ENCODE results near the gene ERC2. TPM values are rescaled to one million over a fixed set of nuclear protein-coding genes. Genes with fewer than 3 reads are reported as not detected.

The ERC2 gene
- total and polyA plus RNA-seq, 2 donors (not counting 1 experiment from before 2014, with no cell fraction given): 0.14 to 0.17 TPM

DNA sequence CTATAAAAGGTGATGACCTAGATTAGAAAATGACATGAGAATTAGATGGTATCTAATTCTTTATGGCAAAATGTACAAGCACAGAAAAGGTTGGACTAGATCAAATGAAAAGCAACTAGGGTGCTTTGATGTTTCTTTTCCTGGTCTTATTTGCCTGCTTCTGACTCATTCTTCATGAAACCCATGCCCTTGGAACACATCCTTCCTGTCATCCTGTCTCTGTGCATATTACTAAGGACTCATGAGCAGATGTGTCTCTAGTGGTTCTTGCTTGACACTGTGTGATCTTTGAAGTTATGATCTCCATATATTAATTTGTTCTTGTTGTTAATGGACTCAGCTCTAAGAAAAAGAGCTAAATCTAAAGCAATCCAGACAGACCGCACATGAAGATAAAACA lies 314.0 kb downstream of the ERC2 start:
- H3K4me1 ChIP-seq (ENCODE audit: control insufficient read depth, extremely low read depth, insufficient read depth, low read length): peaks cover 2% of the 10 kb centered on the region
- H3K79me2 ChIP-seq (ENCODE audit: control insufficient read depth, insufficient read depth, low read length): no peaks in the 10 kb centered on the region
- H3K27ac ChIP-seq (ENCODE audit: insufficient read depth, low read length): no peak overlapping the region
- H3K4me2 ChIP-seq (ENCODE audit: extremely low read depth, insufficient read depth, low read length): no peak overlapping the region
- DNase-seq (ENCODE audit: low read depth in 2 of 2): no peak
- TF ChIP-seq, protein P1, sequence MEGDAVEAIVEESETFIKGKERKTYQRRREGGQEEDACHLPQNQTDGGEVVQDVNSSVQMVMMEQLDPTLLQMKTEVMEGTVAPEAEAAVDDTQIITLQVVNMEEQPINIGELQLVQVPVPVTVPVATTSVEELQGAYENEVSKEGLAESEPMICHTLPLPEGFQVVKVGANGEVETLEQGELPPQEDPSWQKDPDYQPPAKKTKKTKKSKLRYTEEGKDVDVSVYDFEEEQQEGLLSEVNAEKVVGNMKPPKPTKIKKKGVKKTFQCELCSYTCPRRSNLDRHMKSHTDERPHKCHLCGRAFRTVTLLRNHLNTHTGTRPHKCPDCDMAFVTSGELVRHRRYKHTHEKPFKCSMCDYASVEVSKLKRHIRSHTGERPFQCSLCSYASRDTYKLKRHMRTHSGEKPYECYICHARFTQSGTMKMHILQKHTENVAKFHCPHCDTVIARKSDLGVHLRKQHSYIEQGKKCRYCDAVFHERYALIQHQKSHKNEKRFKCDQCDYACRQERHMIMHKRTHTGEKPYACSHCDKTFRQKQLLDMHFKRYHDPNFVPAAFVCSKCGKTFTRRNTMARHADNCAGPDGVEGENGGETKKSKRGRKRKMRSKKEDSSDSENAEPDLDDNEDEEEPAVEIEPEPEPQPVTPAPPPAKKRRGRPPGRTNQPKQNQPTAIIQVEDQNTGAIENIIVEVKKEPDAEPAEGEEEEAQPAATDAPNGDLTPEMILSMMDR (conservative IDR thresholded peaks at IDR 0.05 in 1 of 2, IDR thresholded peaks at IDR 0.05 in 1 of 2; ENCODE audit: low read depth in 1 of 2, low read length in 2 of 2): no peak
- TF ChIP-seq EZH2 (IDR thresholded peaks at IDR 0.05; ENCODE audit: low read length, missing control alignments): no peak
- no peak overlapping the region for H3K9ac ChIP-seq (ENCODE audit: insufficient read depth, low read length)
- no peak overlapping the region for H2AFZ ChIP-seq (ENCODE audit: low read length)
- no peak overlapping the region for H3K4me3 ChIP-seq (replicated peaks in 1 of 4; ENCODE audit: control extremely low read depth in 1 of 4, insufficient read depth in 1 of 4, low read depth in 3 of 4, low read length in 4 of 4)
- H3K9me3 ChIP-seq (ENCODE audit: control insufficient read depth, insufficient read depth, low read depth, low read length): no peaks in the 10 kb centered on the region
- H4K20me1 ChIP-seq (ENCODE audit: control insufficient read depth, extremely low read depth, insufficient read depth, low read length): no peaks in the 10 kb centered on the region
- no peaks in the 10 kb centered on the region for H3K27me3 ChIP-seq (ENCODE audit: control insufficient read depth, insufficient read depth, low read length)
- H3K36me3 ChIP-seq (ENCODE audit: control insufficient read depth, insufficient read depth, low read length): no peaks in the 10 kb centered on the region

DNA sequence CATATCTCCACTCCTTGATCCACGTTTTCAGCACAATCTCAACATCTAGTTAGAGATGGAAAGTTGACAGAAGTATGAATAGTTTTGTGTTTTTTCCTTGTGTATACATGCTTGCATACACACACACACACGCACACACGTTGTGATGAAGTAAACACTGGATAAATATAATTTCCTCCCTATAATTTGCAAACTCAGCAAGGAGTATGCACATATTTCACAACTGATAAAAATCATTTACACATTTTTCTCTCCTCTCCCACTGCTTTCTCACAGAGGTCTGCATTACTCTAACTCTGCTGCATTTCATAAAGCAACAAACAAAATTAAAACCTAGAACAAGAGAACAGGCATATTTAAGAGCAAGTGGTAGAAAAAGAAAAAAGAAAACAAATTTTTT lies 320.9 kb downstream of the ERC2 start:
- Histone ChIP-seq H3K4me3 (replicated peaks in 1 of 4; ENCODE audit: control extremely low read depth in 1 of 4, insufficient read depth in 1 of 4, low read depth in 3 of 4, low read length in 4 of 4) (no peak overlapping the region), H3K79me2 (ENCODE audit: control insufficient read depth, insufficient read depth, low read length) (no peaks in the 10 kb centered on the region), H3K9me3 (ENCODE audit: control insufficient read depth, insufficient read depth, low read depth, low read length) (no peaks in the 10 kb centered on the region), H3K9ac (ENCODE audit: insufficient read depth, low read length) (no peak overlapping the region), H3K27ac (ENCODE audit: insufficient read depth, low read length) (no peak overlapping the region), H2AFZ (ENCODE audit: low read length) (no peak overlapping the region), H3K4me1 (ENCODE audit: control insufficient read depth, extremely low read depth, insufficient read depth, low read length) (no peaks in the 10 kb centered on the region), H3K4me2 (ENCODE audit: extremely low read depth, insufficient read depth, low read length) (no peak overlapping the region), H3K27me3 (ENCODE audit: control insufficient read depth, insufficient read depth, low read length) (no peaks in the 10 kb centered on the region), H4K20me1 (ENCODE audit: control insufficient read depth, extremely low read depth, insufficient read depth, low read length) (no peaks in the 10 kb centered on the region), H3K36me3 (ENCODE audit: control insufficient read depth, insufficient read depth, low read length) (no peaks in the 10 kb centered on the region)
- DNase-seq (ENCODE audit: low read depth in 2 of 2): no peak
- no peak for TF ChIP-seq EZH2 (IDR thresholded peaks at IDR 0.05; ENCODE audit: low read length, missing control alignments)
- TF ChIP-seq, protein P1 (conservative IDR thresholded peaks at IDR 0.05 in 1 of 2, IDR thresholded peaks at IDR 0.05 in 1 of 2; ENCODE audit: low read depth in 1 of 2, low read length in 2 of 2): no peak

DNA sequence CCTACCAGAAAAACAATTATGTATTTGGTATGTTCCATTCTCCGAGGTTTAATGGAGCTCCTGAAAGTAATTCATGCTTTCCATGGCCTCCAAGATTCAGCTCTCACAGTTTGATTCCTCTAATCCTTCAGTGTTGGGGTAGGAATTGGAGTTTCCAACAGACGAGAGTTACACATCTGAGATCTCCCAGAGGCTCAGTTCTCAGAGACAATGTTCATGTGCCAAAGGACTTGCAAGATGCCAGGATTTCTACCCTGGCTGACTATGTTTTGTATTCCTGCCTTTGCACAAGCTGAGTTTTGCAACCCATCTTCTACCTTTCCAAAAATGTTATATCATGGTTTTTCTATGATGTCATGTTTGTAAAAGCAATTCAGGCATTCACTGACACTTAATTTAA lies 322.9 kb downstream of the ERC2 start:
- H2AFZ ChIP-seq (ENCODE audit: low read length): no peak overlapping the region
- H3K27me3 ChIP-seq (ENCODE audit: control insufficient read depth, insufficient read depth, low read length): no peaks in the 10 kb centered on the region
- TF ChIP-seq EZH2 (IDR thresholded peaks at IDR 0.05; ENCODE audit: low read length, missing control alignments): no peak
- TF ChIP-seq, protein P1 (conservative IDR thresholded peaks at IDR 0.05 in 1 of 2, IDR thresholded peaks at IDR 0.05 in 1 of 2; ENCODE audit: low read depth in 1 of 2, low read length in 2 of 2): no peak
- H3K9ac ChIP-seq (ENCODE audit: insufficient read depth, low read length): no peak overlapping the region
- no peak overlapping the region for H3K4me2 ChIP-seq (ENCODE audit: extremely low read depth, insufficient read depth, low read length)
- no peak overlapping the region for H3K27ac ChIP-seq (ENCODE audit: insufficient read depth, low read length)
- H3K4me1 ChIP-seq (ENCODE audit: control insufficient read depth, extremely low read depth, insufficient read depth, low read length): no peaks in the 10 kb centered on the region
- no peak for DNase-seq (ENCODE audit: low read depth in 2 of 2)
- no peak overlapping the region for H3K4me3 ChIP-seq (replicated peaks in 1 of 4; ENCODE audit: control extremely low read depth in 1 of 4, insufficient read depth in 1 of 4, low read depth in 3 of 4, low read length in 4 of 4)
- H4K20me1 ChIP-seq (ENCODE audit: control insufficient read depth, extremely low read depth, insufficient read depth, low read length): no peaks in the 10 kb centered on the region
- H3K36me3 ChIP-seq (ENCODE audit: control insufficient read depth, insufficient read depth, low read length): no peaks in the 10 kb centered on the region
- H3K9me3 ChIP-seq (ENCODE audit: control insufficient read depth, insufficient read depth, low read depth, low read length): no peaks in the 10 kb centered on the region
- H3K79me2 ChIP-seq (ENCODE audit: control insufficient read depth, insufficient read depth, low read length): no peaks in the 10 kb centered on the region

Data from fibroblast of lung (primary cell).